ENCODE results near the gene GADL1.

The GADL1 gene

DNA sequence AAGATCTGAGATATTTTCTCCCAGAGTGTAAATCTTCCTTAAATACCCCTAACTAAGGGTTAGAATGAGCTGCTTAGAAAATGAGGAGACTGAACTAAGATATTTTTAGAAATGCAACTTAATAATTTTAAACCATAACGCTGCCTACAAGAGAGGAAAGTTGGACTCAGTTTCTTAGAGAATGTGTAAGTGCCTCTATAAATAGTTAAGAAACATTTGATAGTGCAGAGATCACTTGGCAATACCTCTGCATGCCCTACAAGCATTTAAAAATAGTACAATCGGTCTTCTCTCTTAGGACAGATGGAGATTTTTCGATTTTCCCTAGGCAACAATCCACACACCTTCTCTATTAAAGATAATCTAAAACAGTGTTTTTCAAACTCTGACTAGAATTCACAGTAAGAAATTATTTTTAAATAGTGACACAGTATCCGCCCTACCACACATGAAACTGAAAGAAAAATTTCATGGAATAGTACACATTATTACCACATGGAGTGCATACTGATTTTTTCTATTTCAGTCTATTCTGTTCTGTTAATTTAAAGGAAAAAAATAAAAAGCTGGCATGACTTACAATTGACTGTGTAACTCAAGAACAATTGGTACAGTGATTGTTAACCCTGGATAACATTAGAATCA is 83.2 kb downstream of the GADL1 start:
- Histone ChIP-seq H3K9ac (ENCODE audit: low read length in 2 of 2) (no peak overlapping the region), H3K4me3 (ENCODE audit: low read length in 2 of 2) (no peak overlapping the region), H3K4me1 (ENCODE audit: control insufficient read depth, insufficient read depth, low read length) (no peaks in the 10 kb centered on the region), H3K36me3 (ENCODE audit: control insufficient read depth in 2 of 2, insufficient read depth in 2 of 2, low read length in 2 of 2) (no peaks in the 10 kb centered on the region), H3K27me3 (ENCODE audit: control insufficient read depth in 1 of 2, insufficient read depth in 2 of 2, low read length in 2 of 2) (no peaks in the 10 kb centered on the region), H3K27ac (ENCODE audit: low read length) (no peak overlapping the region), H3K9me3 (ENCODE audit: control insufficient read depth in 2 of 2, low read length in 2 of 2) (no peaks in the 10 kb centered on the region)

DNA sequence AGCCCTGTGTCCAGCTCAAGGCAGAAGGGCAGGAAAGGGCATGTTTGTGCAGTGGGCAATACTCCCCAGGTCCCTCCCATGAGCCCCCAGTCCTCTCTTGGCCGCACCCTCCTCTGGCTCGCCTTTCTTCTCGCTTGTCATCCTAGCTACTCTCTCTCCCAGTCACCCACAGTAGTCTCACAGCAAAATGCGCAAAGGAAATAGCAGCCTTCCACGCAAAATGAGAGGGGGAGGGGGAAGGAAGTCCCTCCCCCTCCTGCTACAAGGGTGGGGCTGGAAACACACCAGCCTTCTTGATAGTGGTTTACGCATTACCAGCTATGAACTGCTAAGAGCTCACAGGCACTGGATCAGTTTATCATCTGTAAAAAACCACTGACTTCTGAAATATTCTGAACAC is 83.8 kb downstream of the GADL1 start:
- H3K4me1 ChIP-seq (ENCODE audit: control insufficient read depth, insufficient read depth, low read length): no peaks in the 10 kb centered on the region
- H3K36me3 ChIP-seq (ENCODE audit: control insufficient read depth in 2 of 2, insufficient read depth in 2 of 2, low read length in 2 of 2): no peaks in the 10 kb centered on the region
- no peak overlapping the region for H3K4me3 ChIP-seq (ENCODE audit: low read length in 2 of 2)
- no peak overlapping the region for H3K27ac ChIP-seq (ENCODE audit: low read length)
- no peaks in the 10 kb centered on the region for H3K27me3 ChIP-seq (ENCODE audit: control insufficient read depth in 1 of 2, insufficient read depth in 2 of 2, low read length in 2 of 2)
- no peaks in the 10 kb centered on the region for H3K9me3 ChIP-seq (ENCODE audit: control insufficient read depth in 2 of 2, low read length in 2 of 2)
- H3K9ac ChIP-seq (ENCODE audit: low read length in 2 of 2): no peak overlapping the region

DNA sequence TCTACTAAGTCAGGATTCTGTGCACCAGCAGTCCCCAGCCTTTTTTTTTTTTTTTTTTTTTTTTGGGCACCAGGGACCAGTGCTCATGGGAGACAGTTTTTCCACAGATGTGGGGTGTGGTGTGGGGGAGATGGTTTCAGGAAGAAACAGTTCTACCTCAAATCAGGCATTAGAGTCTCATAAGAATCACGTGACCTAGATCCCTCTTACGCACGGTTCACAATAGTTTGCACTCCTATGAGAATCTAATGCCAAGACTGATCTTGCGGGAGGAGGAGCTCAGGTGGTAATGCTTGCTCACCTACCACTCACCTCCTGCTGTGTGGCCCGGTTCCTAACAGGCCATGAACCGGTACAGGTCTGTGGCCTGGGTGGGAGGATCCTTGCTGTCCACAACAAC is 88.8 kb downstream of the GADL1 start:
- no peaks in the 10 kb centered on the region for H3K9me3 ChIP-seq (ENCODE audit: control insufficient read depth in 2 of 2, low read length in 2 of 2)
- no peak overlapping the region for H3K9ac ChIP-seq (ENCODE audit: low read length in 2 of 2)
- no peak overlapping the region for H3K27ac ChIP-seq (ENCODE audit: low read length)
- H3K4me3 ChIP-seq (ENCODE audit: low read length in 2 of 2): no peak overlapping the region
- H3K36me3 ChIP-seq (ENCODE audit: control insufficient read depth in 2 of 2, insufficient read depth in 2 of 2, low read length in 2 of 2): no peaks in the 10 kb centered on the region
- H3K27me3 ChIP-seq (ENCODE audit: control insufficient read depth in 1 of 2, insufficient read depth in 2 of 2, low read length in 2 of 2): no peaks in the 10 kb centered on the region
- no peaks in the 10 kb centered on the region for H3K4me1 ChIP-seq (ENCODE audit: control insufficient read depth, insufficient read depth, low read length)

DNA sequence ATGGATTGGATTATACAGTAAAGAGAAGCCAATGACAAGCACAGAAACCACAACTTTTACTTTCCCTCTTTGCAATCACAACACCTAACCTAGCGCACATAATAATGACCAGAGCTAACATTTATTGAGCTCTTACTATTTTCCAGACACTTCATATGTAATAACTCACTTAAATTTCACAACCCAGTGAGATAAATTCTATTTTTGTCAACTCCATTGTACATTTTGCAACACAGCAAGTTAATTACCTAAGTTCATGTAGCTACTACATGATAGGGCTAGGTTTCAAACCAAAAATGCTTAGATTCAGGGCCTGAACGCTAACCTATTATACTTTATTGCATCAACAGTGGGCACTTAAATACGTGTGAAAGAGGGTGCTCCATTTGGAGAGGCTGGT is 89.5 kb downstream of the GADL1 start:
- Histone ChIP-seq H3K27ac (ENCODE audit: low read length) (no peak overlapping the region), H3K27me3 (ENCODE audit: control insufficient read depth in 1 of 2, insufficient read depth in 2 of 2, low read length in 2 of 2) (no peaks in the 10 kb centered on the region), H3K9ac (ENCODE audit: low read length in 2 of 2) (no peak overlapping the region), H3K4me3 (ENCODE audit: low read length in 2 of 2) (no peak overlapping the region), H3K9me3 (ENCODE audit: control insufficient read depth in 2 of 2, low read length in 2 of 2) (no peaks in the 10 kb centered on the region), H3K36me3 (ENCODE audit: control insufficient read depth in 2 of 2, insufficient read depth in 2 of 2, low read length in 2 of 2) (no peaks in the 10 kb centered on the region), H3K4me1 (ENCODE audit: control insufficient read depth, insufficient read depth, low read length) (no peaks in the 10 kb centered on the region)

DNA sequence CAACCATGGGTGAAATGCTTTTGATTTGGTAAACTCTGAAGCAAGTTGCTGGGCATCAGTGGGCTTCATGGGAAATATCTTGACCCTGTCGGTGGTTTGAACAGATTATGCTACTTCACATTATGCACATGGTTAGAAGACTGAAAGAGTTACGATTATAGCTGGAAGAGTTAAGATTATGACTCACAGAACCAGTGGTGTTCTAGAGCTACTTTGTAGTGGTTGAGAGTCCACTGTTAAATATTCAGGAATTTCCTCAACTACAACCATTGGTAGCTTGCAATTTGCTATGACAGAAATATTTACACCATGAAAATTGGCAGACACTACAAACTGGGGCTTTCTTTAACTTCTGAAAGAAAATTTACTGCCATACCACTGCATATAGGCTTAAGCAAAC is 99.3 kb downstream of the GADL1 start:
- no peaks in the 10 kb centered on the region for H3K4me1 ChIP-seq (ENCODE audit: control insufficient read depth, insufficient read depth, low read length)
- no peaks in the 10 kb centered on the region for H3K36me3 ChIP-seq (ENCODE audit: control insufficient read depth in 2 of 2, insufficient read depth in 2 of 2, low read length in 2 of 2)
- H3K27ac ChIP-seq (ENCODE audit: low read length): no peak overlapping the region
- no peak overlapping the region for H3K4me3 ChIP-seq (ENCODE audit: low read length in 2 of 2)
- no peaks in the 10 kb centered on the region for H3K9me3 ChIP-seq (ENCODE audit: control insufficient read depth in 2 of 2, low read length in 2 of 2)
- H3K9ac ChIP-seq (ENCODE audit: low read length in 2 of 2): no peak overlapping the region
- H3K27me3 ChIP-seq (ENCODE audit: control insufficient read depth in 1 of 2, insufficient read depth in 2 of 2, low read length in 2 of 2): no peaks in the 10 kb centered on the region

DNA sequence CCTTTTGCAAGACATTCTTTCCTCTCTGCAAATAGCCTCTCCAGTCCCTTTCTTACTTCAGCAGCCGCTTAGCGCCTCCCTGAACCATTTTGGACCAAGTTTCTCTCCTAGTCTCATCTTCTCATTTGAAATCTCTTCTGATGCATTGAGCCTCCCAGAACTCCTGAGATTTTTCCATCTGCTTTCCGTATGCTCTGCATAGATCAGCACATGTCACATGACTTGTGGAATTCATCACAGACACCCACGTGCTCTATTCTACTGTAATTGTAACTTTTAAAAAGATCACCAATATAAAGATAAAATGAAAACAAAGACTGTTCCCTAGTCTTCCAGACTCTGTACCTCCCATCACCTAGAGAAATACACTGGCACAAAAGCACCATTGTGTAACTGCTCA is 100.7 kb downstream of the GADL1 start:
- Histone ChIP-seq H3K4me3 (ENCODE audit: low read length in 2 of 2) (no peak overlapping the region), H3K4me1 (ENCODE audit: control insufficient read depth, insufficient read depth, low read length) (no peaks in the 10 kb centered on the region), H3K9me3 (ENCODE audit: control insufficient read depth in 2 of 2, low read length in 2 of 2) (no peaks in the 10 kb centered on the region), H3K9ac (ENCODE audit: low read length in 2 of 2) (no peak overlapping the region), H3K27me3 (ENCODE audit: control insufficient read depth in 1 of 2, insufficient read depth in 2 of 2, low read length in 2 of 2) (no peaks in the 10 kb centered on the region), H3K27ac (ENCODE audit: low read length) (no peak overlapping the region), H3K36me3 (ENCODE audit: control insufficient read depth in 2 of 2, insufficient read depth in 2 of 2, low read length in 2 of 2) (no peaks in the 10 kb centered on the region)

DNA sequence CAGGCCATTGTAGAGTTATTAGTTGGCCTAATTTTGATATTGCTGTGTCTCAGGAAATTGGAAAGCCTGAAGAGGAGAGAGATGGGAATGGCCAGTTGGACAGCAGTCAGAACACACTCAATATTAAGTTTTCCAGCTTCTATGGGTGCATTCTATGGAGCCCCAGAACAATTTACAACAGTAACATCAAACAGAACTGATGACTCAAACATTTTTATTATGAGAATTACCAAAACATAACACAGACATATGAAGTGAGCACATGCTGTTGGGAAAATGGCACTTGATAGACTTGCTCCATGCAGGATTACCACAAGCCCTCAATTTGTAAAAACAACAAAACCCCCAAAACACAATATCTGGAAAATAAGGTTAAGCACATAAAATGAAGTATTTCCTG is 104.3 kb downstream of the GADL1 start:
- no peaks in the 10 kb centered on the region for H3K4me1 ChIP-seq (ENCODE audit: control insufficient read depth, insufficient read depth, low read length)
- no peak overlapping the region for H3K9ac ChIP-seq (ENCODE audit: low read length in 2 of 2)
- no peak overlapping the region for H3K4me3 ChIP-seq (ENCODE audit: low read length in 2 of 2)
- H3K27ac ChIP-seq (ENCODE audit: low read length): no peak overlapping the region
- no peaks in the 10 kb centered on the region for H3K9me3 ChIP-seq (ENCODE audit: control insufficient read depth in 2 of 2, low read length in 2 of 2)
- no peaks in the 10 kb centered on the region for H3K27me3 ChIP-seq (ENCODE audit: control insufficient read depth in 1 of 2, insufficient read depth in 2 of 2, low read length in 2 of 2)
- H3K36me3 ChIP-seq (ENCODE audit: control insufficient read depth in 2 of 2, insufficient read depth in 2 of 2, low read length in 2 of 2): no peaks in the 10 kb centered on the region

DNA sequence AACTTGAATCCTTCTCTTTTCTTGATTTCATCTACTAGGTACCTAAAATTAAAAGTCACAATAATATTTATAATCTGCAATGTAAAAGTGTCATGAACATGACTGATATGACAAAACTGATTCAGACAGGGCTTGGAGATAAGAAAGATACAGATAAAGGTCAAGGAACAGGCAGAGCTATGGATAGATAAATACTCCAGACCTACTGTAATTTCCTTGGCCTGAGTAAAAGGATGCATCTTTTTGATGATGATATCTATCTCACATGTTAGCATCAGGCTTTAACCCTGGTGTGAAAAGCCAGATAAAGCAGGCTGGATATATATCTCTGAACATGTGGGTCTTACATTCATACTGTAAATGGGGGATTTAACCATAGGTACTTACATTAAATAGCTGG is 108.1 kb downstream of the GADL1 start:
- no peak overlapping the region for H3K27ac ChIP-seq (ENCODE audit: low read length)
- H3K4me1 ChIP-seq (ENCODE audit: control insufficient read depth, insufficient read depth, low read length): no peaks in the 10 kb centered on the region
- H3K4me3 ChIP-seq (ENCODE audit: low read length in 2 of 2): no peak overlapping the region
- no peak overlapping the region for H3K9ac ChIP-seq (ENCODE audit: low read length in 2 of 2)
- H3K9me3 ChIP-seq (ENCODE audit: control insufficient read depth in 2 of 2, low read length in 2 of 2): no peaks in the 10 kb centered on the region
- H3K27me3 ChIP-seq (ENCODE audit: control insufficient read depth in 1 of 2, insufficient read depth in 2 of 2, low read length in 2 of 2): no peaks in the 10 kb centered on the region
- H3K36me3 ChIP-seq (ENCODE audit: control insufficient read depth in 2 of 2, insufficient read depth in 2 of 2, low read length in 2 of 2): no peaks in the 10 kb centered on the region

DNA sequence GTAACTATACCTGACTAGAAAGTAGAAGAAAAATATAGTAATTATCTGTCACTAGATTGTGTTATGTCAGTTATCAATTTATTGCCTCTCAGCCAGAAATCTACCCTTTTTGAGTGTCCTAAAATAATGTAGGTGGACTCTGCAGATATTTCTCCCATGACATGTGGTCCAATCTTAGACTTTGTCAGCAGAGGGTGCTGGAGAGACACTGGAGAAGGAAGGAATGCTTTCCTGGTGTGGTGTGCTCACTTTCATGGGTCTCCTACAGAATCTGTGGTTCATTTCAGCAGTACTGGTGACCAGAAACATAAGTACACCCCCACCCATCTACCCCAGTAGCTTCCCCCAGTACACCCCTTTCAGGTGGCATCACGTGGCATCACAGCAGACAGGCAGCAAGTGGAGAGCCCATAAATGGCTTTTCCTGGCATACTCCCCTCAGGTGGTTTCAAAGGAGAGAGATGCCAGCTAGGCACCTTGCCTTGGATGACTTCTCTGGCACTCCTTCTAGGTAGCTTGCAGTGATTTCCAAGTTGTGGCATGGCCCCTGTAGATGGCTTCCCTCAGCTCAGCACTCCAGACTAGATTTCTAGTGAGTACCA is 114.7 kb downstream of the GADL1 start:
- no peaks in the 10 kb centered on the region for H3K36me3 ChIP-seq (ENCODE audit: control insufficient read depth in 2 of 2, insufficient read depth in 2 of 2, low read length in 2 of 2)
- no peaks in the 10 kb centered on the region for H3K4me1 ChIP-seq (ENCODE audit: control insufficient read depth, insufficient read depth, low read length)
- no peak overlapping the region for H3K27ac ChIP-seq (ENCODE audit: low read length)
- H3K4me3 ChIP-seq (ENCODE audit: low read length in 2 of 2): no peak overlapping the region
- H3K9me3 ChIP-seq (ENCODE audit: control insufficient read depth in 2 of 2, low read length in 2 of 2): no peaks in the 10 kb centered on the region
- H3K9ac ChIP-seq (ENCODE audit: low read length in 2 of 2): no peak overlapping the region
- no peaks in the 10 kb centered on the region for H3K27me3 ChIP-seq (ENCODE audit: control insufficient read depth in 1 of 2, insufficient read depth in 2 of 2, low read length in 2 of 2)

DNA sequence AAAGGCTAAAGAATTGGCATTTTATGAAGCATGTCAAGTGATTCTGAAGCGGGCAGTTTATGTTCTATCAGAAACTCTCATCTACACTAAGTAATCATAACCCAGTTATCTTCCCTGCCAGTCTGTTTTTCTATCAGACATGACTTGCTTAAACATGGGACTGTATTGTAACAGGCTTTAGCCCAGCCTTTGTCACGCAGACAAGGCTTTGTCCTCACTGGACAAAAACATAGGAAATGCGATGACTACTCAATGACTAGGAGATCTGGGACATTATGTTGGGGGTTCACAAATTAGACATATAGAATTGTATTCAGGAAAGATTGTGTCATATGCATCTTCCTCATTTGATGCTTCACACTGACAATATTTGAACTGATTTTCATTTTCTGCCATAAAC is 115.5 kb downstream of the GADL1 start:
- H3K9ac ChIP-seq (ENCODE audit: low read length in 2 of 2): no peak overlapping the region
- no peaks in the 10 kb centered on the region for H3K36me3 ChIP-seq (ENCODE audit: control insufficient read depth in 2 of 2, insufficient read depth in 2 of 2, low read length in 2 of 2)
- H3K27ac ChIP-seq (ENCODE audit: low read length): no peak overlapping the region
- no peaks in the 10 kb centered on the region for H3K27me3 ChIP-seq (ENCODE audit: control insufficient read depth in 1 of 2, insufficient read depth in 2 of 2, low read length in 2 of 2)
- no peaks in the 10 kb centered on the region for H3K9me3 ChIP-seq (ENCODE audit: control insufficient read depth in 2 of 2, low read length in 2 of 2)
- no peak overlapping the region for H3K4me3 ChIP-seq (ENCODE audit: low read length in 2 of 2)
- H3K4me1 ChIP-seq (ENCODE audit: control insufficient read depth, insufficient read depth, low read length): no peaks in the 10 kb centered on the region

DNA sequence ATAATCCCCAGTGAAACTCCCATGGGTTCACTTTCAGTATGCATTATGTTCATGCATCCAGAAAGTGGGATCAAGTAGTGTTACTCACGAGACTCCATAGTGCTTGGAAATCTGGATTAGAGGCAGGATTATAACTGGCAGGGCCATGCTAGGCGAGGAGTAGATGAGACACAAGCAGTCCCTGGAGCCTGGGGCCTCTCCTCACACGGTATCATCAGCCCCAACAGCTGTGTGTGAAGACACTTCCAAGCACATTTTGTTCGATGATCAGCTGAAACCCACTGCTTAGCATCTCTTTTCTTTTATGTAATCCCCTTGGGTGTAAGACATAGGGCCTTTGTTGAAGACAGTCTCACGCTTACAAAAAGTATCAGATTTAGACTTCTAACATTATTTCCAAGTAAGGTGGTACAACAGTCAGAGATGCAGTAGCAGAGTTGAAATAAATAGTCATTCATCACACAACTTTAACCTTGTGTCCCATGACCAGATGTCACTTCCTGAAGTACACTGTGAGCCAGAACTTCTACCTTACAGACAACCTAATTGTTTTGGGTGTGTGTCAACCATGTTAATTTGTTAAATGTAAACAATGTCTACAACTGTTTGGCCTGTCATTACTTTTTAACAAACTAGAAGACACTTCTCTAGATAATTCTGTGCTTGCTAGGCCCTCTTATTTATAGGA is 116.9 kb downstream of the GADL1 start:
- Histone ChIP-seq H3K4me3 (ENCODE audit: low read length in 2 of 2) (no peak overlapping the region), H3K27me3 (ENCODE audit: control insufficient read depth in 1 of 2, insufficient read depth in 2 of 2, low read length in 2 of 2) (no peaks in the 10 kb centered on the region), H3K4me1 (ENCODE audit: control insufficient read depth, insufficient read depth, low read length) (no peaks in the 10 kb centered on the region), H3K27ac (ENCODE audit: low read length) (no peak overlapping the region), H3K36me3 (ENCODE audit: control insufficient read depth in 2 of 2, insufficient read depth in 2 of 2, low read length in 2 of 2) (no peaks in the 10 kb centered on the region), H3K9ac (ENCODE audit: low read length in 2 of 2) (no peak overlapping the region), H3K9me3 (ENCODE audit: control insufficient read depth in 2 of 2, low read length in 2 of 2) (no peaks in the 10 kb centered on the region)

All from stomach smooth muscle (tissue), 2 donors.